Coronary artery (tissue), 2 donors: Measurements from ENCODE around the gene PLS3.
A peak's percentile ranks its signal among the peaks of the same experiment; 100 is the strongest.

Experiments used
- DNase-seq: peaks from one replicate; pipeline ENCODE4 v3.0.0-alpha.2; 2017; ENCODE audit warnings: low spot score
- H3K27ac ChIP-seq, 2 donors: fragments of 200-600 bp; sonication (generic); one replicate each; pipeline ENCODE4 v1.5.1; 2016 to 2019
- H3K4me3 ChIP-seq: fragments of 200-600 bp; sonication (generic); 2 replicates; pipeline ENCODE4 v1.5.1; 2016; ENCODE audit warnings: mild to moderate bottlenecking, moderate library complexity
- CTCF ChIP-seq: fragments of 200-600 bp; sonication (generic); IDR thresholded peaks from one replicate; pipeline ENCODE4 v1.5.1; 2019; ENCODE audit warnings: antibody characterized with exemption

PLS3 gene

GRCh38 chrX:115560978-115561604 lies at the start of gene PLS3:
Gene PLS3, plus strand, starts transcription at chrX:115561174. Its CDS starts 49,077 bp downstream, at chrX:115610251.
- TF ChIP-seq CTCF: no peak
- H3K4me3 ChIP-seq: peak within 1 kb of the TSS; percentile 84
- peak within 1 kb of the TSS; percentile 82 to 95 for H3K27ac ChIP-seq
- peak; percentile 86 for DNase-seq

- no peak for TF ChIP-seq CTCF
- no peak overlapping the region for H3K27ac ChIP-seq
- no peak for DNase-seq
- H3K4me3 ChIP-seq: no peak overlapping the region
Observed at GRCh38 chrX:115518113-115518512, 42.9 kb upstream of the PLS3 start.

GRCh38 chrX:115521741-115522140 lies 39.2 kb upstream of the PLS3 start:
- no peak for DNase-seq
- Histone ChIP-seq H3K27ac (no peak overlapping the region), H3K4me3 (no peak overlapping the region)
- no peak for TF ChIP-seq CTCF

GRCh38 chrX:115522952-115523351 lies 38.0 kb upstream of the PLS3 start:
- no peak for TF ChIP-seq CTCF
- DNase-seq: no peak
- Histone ChIP-seq H3K27ac (no peak overlapping the region), H3K4me3 (no peak overlapping the region)

- no peak for TF ChIP-seq CTCF
- H3K27ac ChIP-seq: no peak overlapping the region
- no peak overlapping the region for H3K4me3 ChIP-seq
- no peak for DNase-seq
Observed at GRCh38 chrX:115525486-115525885, 35.5 kb upstream of the PLS3 start.

- DNase-seq: no peak
- peak overlapping the region in 1 of 2 donors; percentile 16 for H3K27ac ChIP-seq
- TF ChIP-seq CTCF: no peak
- H3K4me3 ChIP-seq: no peak overlapping the region
Observed at GRCh38 chrX:115531818-115532403, 29.1 kb upstream of the PLS3 start.

GRCh38 chrX:115533485-115533884 lies 27.5 kb upstream of the PLS3 start:
- DNase-seq: no peak
- Histone ChIP-seq H3K27ac (no peak overlapping the region), H3K4me3 (no peak overlapping the region)
- no peak for TF ChIP-seq CTCF
